Measurements from ENCODE around the gene LRRC39. TPM values are rescaled to one million over a fixed set of nuclear protein-coding genes. Genes with fewer than 3 reads are reported as not detected.

The LRRC39 gene
- total RNA-seq, 1 donor from 2014 or later: 1.1 TPM

GRCh38 chr1:100131623-100132022 lies 46.4 kb downstream of the LRRC39 start:
- TF ChIP-seq CTCF (IDR thresholded peaks at IDR 0.05; ENCODE audit: unreplicated experiment): no peak
- Mint-ChIP-seq H3K9me3 (ENCODE audit: low read depth) (no peaks in the 10 kb centered on the region), H3K27me3 (no peaks in the 10 kb centered on the region), H3K4me3 (ENCODE audit: low read depth) (peak overlapping the region; percentile 98), H3K36me3 (ENCODE audit: insufficient read depth) (no peaks in the 10 kb centered on the region), H3K4me1 (ENCODE audit: low read depth) (peaks cover 15% of the 10 kb centered on the region), H3K27ac (peak overlapping the region; percentile 99)
- no peak for DNase-seq (ENCODE audit: low spot score, unreplicated experiment)

- TF ChIP-seq CTCF (IDR thresholded peaks at IDR 0.05; ENCODE audit: unreplicated experiment): no peak
- Mint-ChIP-seq H3K4me1 (ENCODE audit: low read depth) (peaks cover 15% of the 10 kb centered on the region), H3K4me3 (ENCODE audit: low read depth) (no peak overlapping the region), H3K36me3 (ENCODE audit: insufficient read depth) (no peaks in the 10 kb centered on the region), H3K27me3 (no peaks in the 10 kb centered on the region), H3K9me3 (ENCODE audit: low read depth) (no peaks in the 10 kb centered on the region), H3K27ac (no peak overlapping the region)
- DNase-seq (ENCODE audit: low spot score, unreplicated experiment): no peak
These were observed 47.4 kb downstream of the LRRC39 start for GRCh38 chr1:100130552-100131077.

- Mint-ChIP-seq H3K4me3 (ENCODE audit: low read depth) (no peak overlapping the region), H3K36me3 (ENCODE audit: insufficient read depth) (no peaks in the 10 kb centered on the region), H3K9me3 (ENCODE audit: low read depth) (no peaks in the 10 kb centered on the region), H3K4me1 (ENCODE audit: low read depth) (peaks cover 5% of the 10 kb centered on the region), H3K27me3 (no peaks in the 10 kb centered on the region), H3K27ac (no peak overlapping the region)
- TF ChIP-seq CTCF (IDR thresholded peaks at IDR 0.05; ENCODE audit: unreplicated experiment): no peak
- no peak for DNase-seq (ENCODE audit: low spot score, unreplicated experiment)
These were observed 50.8 kb downstream of the LRRC39 start for GRCh38 chr1:100127226-100127625.

- Mint-ChIP-seq H3K4me1 (ENCODE audit: low read depth) (no peaks in the 10 kb centered on the region), H3K36me3 (ENCODE audit: insufficient read depth) (no peaks in the 10 kb centered on the region), H3K9me3 (ENCODE audit: low read depth) (no peaks in the 10 kb centered on the region), H3K27me3 (no peaks in the 10 kb centered on the region), H3K27ac (no peak overlapping the region), H3K4me3 (ENCODE audit: low read depth) (no peak overlapping the region)
- no peak for DNase-seq (ENCODE audit: low spot score, unreplicated experiment)
- no peak for TF ChIP-seq CTCF (IDR thresholded peaks at IDR 0.05; ENCODE audit: unreplicated experiment)
These were observed 55.9 kb downstream of the LRRC39 start for GRCh38 chr1:100122177-100122576.

GRCh38 chr1:100115524-100115923 lies 62.5 kb downstream of the LRRC39 start:
- TF ChIP-seq CTCF (IDR thresholded peaks at IDR 0.05; ENCODE audit: unreplicated experiment): no peak
- Mint-ChIP-seq H3K4me3 (ENCODE audit: low read depth) (no peak overlapping the region), H3K4me1 (ENCODE audit: low read depth) (no peaks in the 10 kb centered on the region), H3K27ac (no peak overlapping the region), H3K36me3 (ENCODE audit: insufficient read depth) (peaks cover 15% of the 10 kb centered on the region), H3K27me3 (no peaks in the 10 kb centered on the region), H3K9me3 (ENCODE audit: low read depth) (peaks cover 6% of the 10 kb centered on the region)
- no peak for DNase-seq (ENCODE audit: low spot score, unreplicated experiment)

Data from progenitor cell of endocrine pancreas (in vitro differentiated cells).